DMS53 treated with DMSO at 0.1 percent for 48 hours (cell line): ENCODE measurements around the gene PRDX2.
"Not testable (repeated sequence)": the region's sequence is repeated elsewhere in the genome, so short reads cannot be mapped to it uniquely, and the experiment has no call there.

Experiments used
- DNase-seq: peaks from one replicate; lab custom pipeline; 2025; ENCODE audit not compliant: unreplicated experiment; lab: John Stamatoyannopoulos, UW

Gene PRDX2

DNA sequence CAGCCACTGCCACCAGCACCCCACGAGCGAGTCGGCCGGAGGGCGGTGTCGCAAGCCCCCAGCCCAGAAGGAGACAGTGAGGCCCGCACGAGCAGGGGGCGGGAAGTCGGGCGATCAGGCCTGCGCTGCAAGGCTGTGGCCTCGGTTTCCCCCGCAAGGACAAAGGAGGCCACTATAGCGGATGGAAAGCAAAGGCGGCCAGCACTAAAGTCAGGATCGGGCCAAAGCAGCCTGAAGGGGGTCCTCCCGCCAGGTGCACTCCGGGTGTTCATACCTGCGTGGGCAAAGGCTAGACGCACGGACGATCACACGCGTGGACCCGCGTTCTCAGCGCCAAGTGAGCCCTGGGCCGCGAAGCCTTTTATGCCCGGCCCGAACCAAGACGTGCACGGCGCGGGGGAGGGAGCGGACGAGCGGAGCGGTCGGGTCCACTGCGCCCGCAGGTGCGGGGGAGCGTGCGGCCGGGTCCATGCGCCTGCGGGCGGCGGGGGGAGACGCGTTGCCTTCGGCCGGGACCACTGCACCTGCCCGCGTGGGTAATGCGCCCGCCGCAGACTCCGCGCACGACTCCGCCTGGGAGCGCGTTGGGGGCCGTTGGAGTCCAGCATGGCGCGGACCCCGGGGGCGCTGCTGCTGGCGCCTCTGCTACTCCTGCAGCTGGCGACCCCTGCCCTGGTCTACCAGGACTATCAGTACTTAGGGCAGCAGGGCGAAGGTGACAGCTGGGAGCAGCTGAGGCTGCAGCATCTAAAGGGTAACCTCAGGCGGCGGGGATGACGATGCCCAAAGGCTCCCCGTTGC lies at the start of gene PRDX2, which contains the start of gene THSD8:
PRDX2 (minus strand) TSS at position 335 of the 801 bp plus-strand sequence. CDS start 539 bp downstream, outside the sequence.
THSD8 (plus strand) TSS at position 604 of the 801 bp plus-strand sequence; CDS start at position 607, 3 bp downstream.
- peak; percentile 47 for DNase-seq

DNA sequence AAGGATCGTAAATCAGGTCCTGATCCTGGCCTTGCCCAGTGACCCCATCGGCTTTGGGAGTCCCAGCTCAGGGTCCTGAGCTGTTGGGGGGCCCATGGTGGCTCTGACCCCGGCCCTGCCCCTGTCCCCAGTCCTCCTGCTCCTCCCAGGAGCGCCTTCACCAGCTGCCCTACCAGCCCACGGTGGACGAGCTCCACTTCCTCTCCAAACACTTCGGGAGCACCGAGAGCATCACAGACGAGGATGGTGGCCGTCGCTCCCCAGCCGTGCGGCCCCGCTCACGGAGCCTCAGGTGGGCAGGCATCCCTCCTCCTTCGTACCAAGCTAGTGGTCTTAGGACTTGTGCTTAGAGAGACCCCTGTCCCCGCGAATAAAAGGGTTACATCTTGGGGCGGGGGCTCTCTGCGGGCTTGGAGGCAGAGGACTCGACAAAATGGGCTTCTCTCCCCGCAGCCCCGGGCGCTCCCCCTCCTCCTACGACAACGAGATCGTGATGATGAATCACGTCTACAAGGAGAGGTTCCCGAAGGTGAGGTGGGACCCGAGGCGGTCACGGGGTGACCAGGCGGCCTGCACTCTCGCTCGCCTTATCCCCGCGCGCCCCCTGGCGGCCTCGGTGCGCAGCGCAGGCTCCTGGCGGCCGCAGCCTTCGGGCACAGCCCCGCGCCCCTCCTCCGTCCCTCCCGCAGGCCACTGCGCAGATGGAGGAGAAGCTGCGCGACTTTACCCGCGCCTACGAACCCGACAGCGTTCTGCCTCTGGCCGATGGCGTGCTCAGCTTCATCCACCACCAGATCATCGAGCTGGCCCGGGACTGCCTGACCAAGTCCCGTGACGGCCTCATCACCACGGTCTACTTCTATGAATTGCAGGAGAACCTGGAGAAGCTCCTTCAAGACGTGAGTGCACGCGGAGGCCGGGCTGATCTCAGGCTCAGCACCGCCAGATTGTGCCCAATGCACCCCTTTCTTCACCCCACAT lies 45.8 kb upstream of the PRDX2 start:
- DNase-seq, result peak; percentile 33

DNA sequence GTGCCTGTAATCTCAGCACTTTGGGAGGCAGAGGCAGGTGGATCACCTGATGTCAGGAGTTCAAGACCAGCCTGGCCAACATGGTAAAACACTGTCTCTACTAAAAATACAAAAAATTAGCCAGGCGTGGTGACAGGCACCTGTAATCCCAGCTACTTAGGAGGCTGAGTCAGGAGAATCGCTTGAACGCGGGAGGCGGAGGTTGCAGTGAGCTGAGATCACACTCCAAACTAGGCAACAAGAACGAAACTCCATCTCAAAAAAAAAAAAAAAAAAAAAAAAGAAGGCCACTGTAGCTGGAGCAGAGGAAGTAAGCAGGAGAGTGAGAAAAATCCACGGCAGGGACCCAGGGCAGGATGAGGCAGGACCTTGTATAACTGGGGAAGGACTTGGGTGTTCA lies 45.0 kb upstream of the PRDX2 start:
- not testable (repeated sequence) for DNase-seq

DNA sequence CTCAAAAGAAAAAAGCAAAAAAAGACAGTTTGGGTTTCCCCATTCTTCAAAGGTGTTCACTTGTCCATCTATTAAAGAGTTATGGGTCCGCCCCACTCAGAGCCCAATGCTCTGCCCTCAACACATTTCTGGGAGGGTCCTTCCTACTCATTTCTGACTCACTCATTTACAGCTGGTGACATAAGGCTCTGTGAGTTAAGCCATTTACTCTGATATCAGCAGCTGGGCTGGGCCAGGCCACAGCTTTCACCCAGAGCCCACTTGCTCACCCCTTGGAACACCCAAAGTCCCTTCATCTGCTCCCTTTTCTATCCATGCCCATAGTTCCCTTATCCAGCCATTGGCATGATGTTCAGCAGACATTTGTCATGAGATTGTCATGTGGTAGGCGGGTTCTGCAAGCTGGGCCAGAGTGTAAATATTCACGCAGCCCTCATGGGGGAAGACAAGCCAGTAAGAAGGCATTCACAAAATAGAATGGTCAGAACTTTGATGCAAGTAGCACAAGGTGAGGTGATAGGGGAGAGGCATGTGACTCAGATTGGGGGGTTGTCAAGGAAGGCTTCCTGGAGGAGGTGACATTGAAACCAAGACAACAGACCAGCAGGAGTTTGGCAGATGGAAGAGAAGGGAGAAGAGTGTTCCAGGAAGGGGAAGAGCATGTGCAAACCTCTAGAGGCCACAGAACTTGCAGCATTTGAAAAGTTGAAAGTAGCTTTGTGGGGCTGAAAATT lies 42.6 kb upstream of the PRDX2 start:
- DNase-seq, result no peak

DNA sequence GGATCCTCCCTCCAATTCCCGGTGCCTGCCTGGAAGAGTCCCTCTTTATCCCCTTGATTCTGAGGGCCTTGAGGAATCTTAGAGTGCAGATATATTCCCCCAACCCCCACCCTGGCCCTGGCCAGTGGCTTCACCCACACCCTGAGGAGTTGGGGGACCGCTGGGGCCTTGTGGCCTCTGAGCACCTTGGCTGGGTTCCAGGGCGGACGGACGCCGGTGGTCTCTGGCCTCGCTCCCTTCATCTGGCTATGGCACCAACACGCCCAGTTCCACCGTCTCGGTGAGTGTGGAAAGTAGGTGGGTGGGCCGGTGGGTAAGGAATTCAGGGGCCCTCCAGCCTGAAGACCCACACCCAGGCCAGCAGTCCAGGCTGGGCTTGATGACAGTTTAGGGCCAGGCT lies 41.7 kb upstream of the PRDX2 start:
- DNase-seq, result no peak

DNA sequence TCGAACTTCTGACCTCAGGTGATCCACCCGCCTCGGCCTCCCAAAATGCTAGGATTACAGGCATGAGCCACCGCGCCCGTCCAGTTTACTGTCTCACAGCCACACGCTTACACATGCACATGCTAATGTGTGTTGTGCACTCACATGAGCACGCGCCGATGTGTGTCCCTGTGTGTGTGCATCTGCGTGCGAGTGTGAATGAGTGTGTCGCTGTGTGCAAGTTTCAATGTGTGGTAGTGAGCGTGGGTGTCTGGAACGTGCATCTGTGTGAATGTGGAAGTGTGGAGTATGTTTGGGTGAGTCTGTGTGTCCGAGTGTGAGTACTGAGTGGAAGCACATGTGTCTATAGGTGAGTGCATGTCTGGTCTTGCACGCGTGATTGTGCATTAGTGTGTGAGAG lies 40.9 kb upstream of the PRDX2 start:
- no peak for DNase-seq

DNA sequence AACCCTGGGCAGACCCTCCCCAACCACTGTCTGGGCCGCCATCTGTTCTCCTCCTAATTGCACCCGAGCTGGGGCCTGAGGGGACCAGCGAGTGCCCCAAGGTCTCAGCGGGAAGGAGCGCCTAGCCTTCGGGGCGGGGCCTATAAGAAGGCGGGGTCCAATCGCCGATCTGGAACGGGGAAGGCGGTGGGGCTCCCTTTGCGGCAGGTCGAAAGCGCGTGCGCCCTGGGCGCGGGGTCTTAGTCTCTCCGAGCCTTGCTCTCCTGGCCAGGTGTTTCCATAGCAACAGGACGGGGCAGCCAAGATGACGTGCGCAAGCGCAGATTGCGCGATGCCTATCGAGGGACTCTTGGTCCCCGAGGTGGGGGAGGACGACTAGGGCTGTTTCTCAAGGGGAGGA lies 39.5 kb upstream of the PRDX2 start:
- DNase-seq, result no peak

DNA sequence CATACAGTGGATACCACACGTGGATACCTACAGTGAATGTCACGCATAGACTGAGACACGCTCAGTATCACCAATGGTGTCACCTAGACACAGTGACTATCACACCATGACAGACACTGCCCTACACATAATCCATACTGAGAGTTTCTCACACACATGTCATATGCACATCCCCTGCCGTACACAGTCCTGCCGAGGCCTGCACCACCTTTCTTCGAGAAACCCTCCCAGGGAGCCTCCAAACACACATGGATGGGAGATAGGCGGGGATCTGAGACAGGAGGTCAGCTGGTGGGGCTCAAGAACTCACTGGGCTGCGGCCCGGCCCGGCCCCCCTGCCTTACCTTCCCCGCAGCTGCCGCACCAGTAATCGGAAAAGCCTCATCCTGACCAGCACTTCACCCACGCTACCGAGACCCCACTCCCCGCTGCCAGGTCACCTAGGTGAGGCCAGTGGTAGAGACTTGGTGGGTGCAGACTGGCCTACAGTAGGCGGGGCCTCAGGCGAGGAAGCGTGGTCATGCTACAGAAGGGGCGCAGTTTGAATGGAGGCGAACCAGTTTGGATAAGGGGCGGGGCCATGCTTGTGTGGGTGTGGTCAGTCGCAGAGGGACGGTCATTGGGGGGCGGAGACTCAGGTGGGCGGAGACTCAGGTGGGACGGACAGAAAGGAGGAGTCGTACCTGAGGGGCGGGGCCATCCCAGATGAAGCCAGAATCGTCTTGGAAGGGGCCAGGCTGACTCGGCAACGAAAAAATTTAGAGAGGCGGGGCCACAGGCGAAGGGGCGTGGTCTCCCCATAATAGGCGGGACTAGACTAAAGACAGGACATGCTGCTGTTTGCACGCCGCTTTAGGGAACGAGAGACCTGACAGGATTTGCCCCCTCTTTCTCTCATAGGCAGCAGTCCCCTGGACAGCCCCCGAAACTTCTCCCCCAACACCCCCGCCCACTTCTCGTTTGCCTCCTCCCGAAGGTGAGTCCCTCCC lies 38.8 kb upstream of the PRDX2 start:
- no peak for DNase-seq

DNA sequence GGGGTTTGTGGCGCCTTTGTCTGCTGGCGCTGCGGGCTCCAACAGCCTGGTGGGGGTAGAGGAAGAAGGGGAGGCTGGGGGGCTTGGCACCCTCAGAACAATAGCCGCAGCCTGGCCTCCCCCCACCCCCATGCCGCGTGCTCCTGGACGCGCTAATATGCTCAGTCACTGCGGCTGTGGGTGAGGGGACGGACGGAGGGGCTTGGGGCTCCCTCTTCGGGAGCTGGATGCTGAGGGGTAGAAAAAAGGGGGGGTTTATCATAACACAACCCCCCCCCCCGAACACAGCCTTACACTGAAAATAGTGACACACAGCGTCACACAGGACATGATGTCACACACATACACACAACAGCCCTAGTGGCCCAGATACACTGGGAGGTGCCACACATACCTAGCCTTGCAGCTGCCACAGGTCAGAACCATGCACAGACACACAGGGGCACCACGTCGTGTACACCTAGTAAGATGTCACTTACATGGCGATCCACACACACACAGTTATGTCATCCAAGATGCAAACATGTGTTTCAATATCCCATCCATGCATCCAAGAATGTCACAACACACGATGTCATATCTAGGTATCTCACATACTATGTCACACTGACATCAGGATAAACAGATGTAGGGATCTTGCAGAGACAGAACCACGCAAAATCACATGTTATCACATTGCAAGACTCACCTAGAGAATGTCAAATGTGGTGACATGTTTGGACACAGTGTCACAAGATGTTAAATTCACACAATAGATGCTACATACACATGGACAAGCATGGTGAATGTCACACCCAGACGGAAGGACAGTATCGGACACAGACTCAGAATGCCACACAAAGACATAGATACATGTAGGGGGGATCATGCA lies 37.5 kb upstream of the PRDX2 start:
- DNase-seq, result no peak

DNA sequence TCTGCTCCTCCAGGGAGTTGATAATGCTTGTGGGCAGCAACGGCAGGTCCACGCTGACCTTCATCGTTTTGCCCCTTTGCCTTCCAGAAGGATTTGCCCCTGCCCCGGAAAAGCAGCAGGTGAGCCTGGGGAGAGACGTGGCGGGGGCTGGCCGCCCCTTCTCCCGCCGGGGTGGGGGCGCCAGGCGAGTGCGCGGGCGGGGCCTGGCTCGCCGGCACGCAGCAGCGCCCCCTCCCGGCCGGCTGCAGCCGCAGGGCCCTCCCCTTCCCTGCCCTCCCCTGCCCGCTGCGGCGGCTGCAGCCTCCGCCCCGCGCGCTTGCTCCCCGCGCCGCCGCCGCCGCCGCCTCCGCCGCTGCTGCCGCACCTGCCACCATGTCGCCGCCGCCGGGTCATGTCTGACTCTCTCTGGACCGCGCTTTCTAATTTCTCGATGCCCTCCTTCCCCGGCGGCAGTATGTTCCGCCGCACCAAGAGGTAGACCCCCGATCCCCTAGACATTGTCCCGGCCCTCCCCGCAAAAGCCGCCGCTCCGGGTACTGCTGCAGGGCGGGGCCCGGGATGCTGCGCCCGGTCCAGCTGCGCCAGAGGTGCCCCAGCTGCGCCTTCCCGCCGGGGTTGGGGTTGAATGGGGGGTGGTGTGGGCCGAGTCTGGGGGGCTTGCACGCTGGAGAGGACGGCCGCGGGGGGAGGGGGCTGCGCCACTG lies 36.7 kb upstream of the PRDX2 start, which contains the start of gene MAST1:
MAST1 (plus strand) TSS at position 334 of the 704 bp plus-strand sequence; CDS start at position 392, 58 bp downstream.
- peak; percentile 14 for DNase-seq

DNA sequence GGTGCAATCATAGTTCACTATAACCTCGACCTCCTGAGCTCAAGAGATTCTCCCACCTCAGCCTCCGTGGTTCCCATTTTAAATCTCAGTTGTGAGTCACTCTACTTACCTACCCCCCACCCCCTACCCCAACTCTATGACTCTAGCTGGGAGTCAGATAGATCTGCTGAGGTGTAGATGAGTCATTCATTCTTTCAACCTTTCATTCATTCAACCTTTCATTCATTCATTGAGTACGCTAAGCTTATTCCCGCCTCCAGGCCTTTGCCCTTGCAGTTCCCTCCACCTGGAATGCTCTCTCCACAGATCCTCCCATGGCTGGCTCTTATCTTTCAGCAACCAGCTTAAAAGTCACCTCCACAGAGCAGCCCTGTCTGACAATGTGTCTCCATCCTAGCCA lies 35.6 kb upstream of the PRDX2 start:
- no peak for DNase-seq

DNA sequence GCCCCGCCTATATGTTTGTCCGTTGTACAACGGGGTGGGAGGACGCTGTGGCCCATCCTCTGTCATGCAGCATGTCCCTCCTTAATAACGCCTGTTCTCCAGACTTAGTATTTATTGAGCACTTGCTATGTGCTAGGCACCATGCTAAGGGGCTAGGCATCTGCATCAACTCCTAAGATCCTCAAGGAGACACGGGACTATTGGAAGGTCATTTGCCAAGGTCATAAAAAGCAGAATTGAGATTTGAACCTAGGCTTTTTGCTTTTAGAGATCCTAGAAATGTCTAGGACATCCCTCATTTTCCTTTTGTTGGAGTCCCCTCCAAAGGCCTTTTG lies 34.9 kb upstream of the PRDX2 start:
- DNase-seq, result no peak

DNA sequence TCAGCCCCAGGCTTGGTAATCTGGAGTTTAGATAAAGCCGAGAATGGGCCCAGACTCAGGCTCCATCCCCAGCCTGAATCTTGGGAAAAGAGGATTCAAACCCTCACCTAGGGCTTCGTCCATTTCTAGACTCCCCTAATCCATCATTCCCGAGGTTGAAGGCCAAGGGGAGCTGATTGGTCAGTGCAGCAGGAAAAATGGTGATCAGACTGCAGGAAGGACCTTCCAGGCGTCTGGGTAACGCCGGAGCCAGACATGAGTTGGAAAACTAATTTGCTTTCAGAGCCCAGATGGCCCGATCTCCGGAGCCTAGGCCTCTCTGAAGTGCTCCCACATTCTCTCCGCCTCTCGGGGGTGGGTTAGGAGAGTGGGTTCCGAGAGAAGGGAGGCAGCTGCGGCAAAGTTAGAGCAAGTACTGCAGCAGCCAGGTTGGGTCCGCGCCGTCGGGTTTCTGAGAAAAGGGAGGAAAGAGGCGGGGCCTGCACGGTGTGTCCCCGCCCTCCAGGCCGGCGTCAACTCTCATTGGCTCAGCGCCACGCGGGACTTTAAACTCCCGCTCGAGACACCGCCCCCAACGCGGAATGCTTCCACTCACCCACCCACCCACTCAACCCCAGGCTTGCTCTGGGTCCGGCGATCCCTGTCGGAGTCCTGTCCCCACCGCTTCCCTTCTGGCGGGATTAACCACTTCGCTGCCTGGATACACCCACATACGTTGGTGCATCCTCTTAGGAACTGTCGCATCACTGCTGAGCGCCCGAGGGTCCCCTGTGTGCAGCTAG lies 33.6 kb upstream of the PRDX2 start:
- DNase-seq, result no peak

DNA sequence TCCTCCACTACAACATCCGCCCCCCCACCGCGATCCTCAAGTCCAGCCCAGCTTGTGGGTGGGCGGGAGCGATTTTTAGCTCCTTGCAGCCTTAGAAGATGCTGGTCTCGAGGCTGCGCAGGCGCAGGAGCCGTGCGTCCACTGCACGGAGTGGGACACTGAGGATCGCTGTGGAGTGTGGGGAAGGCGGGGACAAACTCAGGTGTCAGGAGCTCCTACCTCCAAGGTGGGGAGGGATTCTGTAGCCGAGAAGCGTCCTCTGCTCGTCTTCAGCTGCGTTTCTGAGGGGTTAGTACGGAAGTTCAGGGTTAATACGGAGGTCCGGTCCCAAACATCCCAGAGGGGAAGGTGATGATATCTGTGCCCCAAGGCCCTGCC lies 33.0 kb upstream of the PRDX2 start, which contains the start of gene RTBDN:
RTBDN (minus strand) TSS at position 14 of the 378 bp plus-strand sequence. CDS start 4,600 bp downstream, outside the sequence.
- DNase-seq, result no peak

DNA sequence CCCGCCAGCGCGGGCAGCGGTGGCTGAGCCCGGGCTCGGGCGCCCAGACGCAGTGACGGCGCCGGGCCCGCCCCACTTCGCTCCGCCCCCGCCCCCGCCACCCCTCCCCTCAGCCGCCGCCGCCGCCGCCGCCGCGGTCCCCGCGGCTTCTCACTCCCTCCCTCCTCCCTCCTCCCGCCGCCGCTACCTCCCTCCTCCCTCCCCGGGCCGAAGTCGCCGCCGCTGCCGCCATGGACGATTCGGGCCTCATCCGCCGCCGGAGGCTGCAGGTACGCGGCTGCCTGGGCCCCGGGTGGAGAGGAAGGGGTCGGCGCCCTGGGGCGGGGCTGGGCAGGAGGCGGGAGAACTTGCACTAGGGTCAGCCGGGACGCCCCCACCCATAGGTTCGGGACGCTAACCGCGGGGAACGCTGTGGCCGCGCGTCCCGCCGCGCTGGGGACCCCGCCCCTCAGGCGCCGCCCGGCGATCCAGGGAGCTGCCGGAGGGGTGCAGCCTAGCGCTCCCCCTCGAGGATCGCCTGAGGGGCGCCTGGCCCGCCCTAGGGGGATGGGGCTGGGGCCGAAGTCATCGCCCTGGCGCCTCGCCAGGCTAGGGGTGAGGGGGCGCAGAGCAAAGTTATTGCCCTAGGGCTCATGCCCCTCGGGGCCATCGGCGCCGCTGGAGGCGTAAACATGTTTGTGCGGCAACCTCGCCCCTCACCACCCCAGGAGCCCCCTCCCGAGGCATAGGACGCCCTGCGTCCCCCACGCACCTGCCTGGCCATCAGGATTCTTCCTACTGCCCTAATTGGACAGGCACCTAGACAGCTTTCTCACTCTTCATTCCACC lies 32.4 kb upstream of the PRDX2 start:
- DNase-seq, result no peak

DNA sequence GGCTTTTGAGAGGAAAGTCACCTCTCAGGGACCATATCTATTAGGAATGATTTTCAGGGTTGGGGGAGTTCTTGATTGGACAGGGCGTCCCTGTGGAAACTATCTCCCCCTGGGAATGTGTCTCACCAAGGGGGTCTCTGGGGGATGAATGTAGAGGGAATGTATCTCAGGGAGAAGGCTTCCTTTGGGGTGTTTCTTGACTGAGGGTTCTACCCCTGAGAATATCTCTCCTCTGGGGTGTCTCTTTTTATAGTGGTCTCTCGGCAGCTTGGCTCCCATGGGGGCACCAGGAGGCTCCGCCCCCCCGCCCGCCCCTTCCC lies 31.8 kb upstream of the PRDX2 start:
- DNase-seq, result no peak

DNA sequence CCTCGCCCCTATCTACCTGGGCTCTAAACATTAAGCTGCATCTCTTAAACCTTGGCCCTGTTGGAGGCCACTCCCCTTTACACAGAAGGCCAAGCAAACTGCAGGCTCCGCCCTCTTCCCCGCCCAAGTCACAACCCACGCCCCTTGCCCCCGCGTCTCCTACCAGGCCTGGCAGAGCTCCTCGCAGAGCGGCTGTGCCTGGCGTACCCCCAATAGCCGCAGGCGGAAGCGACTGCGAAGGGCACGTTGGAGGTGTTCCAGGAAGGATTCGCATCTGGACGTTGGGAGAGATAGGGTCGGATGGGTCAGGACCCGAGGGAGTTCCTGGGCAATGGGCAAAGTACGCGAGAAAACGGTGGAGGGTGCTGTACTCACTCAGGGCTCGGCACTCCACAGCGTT lies 26.9 kb upstream of the PRDX2 start:
- no peak for DNase-seq
